ENCODE data around the gene DYRK3. TPM values are rescaled to one million over a fixed set of nuclear protein-coding genes. Genes with fewer than 3 reads are reported as not detected.

The DYRK3 gene
- total RNA-seq, 4 donors from 2014 or later, result 2.5 to 9.1 (median 4.0) TPM

- WGBS, 2 donors, result 61 to 71% methylated on average over 1 to 2 of the region's 2 CpGs
- TF ChIP-seq CTCF (IDR thresholded peaks at IDR 0.05), result no peak
- TF ChIP-seq POLR2A (IDR thresholded peaks at IDR 0.05), result no peak
- intact Hi-C loops (cut with DNase I), result no loop called here
- Histone ChIP-seq H3K4me3 (no peak overlapping the region), H3K9me3 (no peaks in the 10 kb centered on the region), H3K4me1 (peaks cover 39 to 97% (median 79%) of the 10 kb centered on the region in 3 donors), H3K36me3 (peaks cover 0 to 16% (median 0%) of the 10 kb centered on the region in 3 donors), H3K27me3 (no peaks in the 10 kb centered on the region), H3K27ac (no peak overlapping the region)
- DNase-seq, result no peak
Measured at GRCh38 chr1:206690516-206690915, 55.2 kb downstream of the DYRK3 start.

- H3K4me3 ChIP-seq, result no peak overlapping the region
- WGBS, 2 donors, result 65 to 69% methylated on average over 6 to 8 of the region's 8 CpGs
- no peak for TF ChIP-seq CTCF (IDR thresholded peaks at IDR 0.05)
- TF ChIP-seq POLR2A (IDR thresholded peaks at IDR 0.05), result no peak
- intact Hi-C loops (cut with DNase I), result no loop called here
- H3K27me3 ChIP-seq, result no peaks in the 10 kb centered on the region
- H3K9me3 ChIP-seq, result no peaks in the 10 kb centered on the region
- H3K4me1 ChIP-seq, result peaks cover 34 to 99% (median 82%) of the 10 kb centered on the region in 3 donors
- peaks cover 0 to 17% (median 0%) of the 10 kb centered on the region in 3 donors for H3K36me3 ChIP-seq
- H3K27ac ChIP-seq, result peak overlapping the region in 3 of 4 donors; percentile 64 to 79 (median 71)
- DNase-seq, result no peak
Measured at GRCh38 chr1:206691604-206692003, 56.3 kb downstream of the DYRK3 start.

GRCh38 chr1:206693029-206693428, 57.7 kb downstream of the DYRK3 start:
- Histone ChIP-seq H3K4me1 (peaks cover 32 to 99% (median 81%) of the 10 kb centered on the region in 3 donors), H3K27ac (peak overlapping the region; percentile 18 to 79 (median 68)), H3K27me3 (no peaks in the 10 kb centered on the region), H3K9me3 (no peaks in the 10 kb centered on the region), H3K4me3 (peak overlapping the region in 1 of 4 donors; percentile 31), H3K36me3 (peaks cover 0 to 32% (median 0%) of the 10 kb centered on the region in 3 donors)
- WGBS, 2 donors, result 64 to 71% methylated on average over 9 to 10 of the region's 10 CpGs
- DNase-seq, result no peak
- TF ChIP-seq POLR2A (IDR thresholded peaks at IDR 0.05) (no peak), CTCF (IDR thresholded peaks at IDR 0.05) (no peak)
- intact Hi-C loops (cut with DNase I), result no loop called here

- TF ChIP-seq CTCF (IDR thresholded peaks at IDR 0.05) (no peak), POLR2A (IDR thresholded peaks at IDR 0.05) (no peak)
- intact Hi-C loops (cut with DNase I), result no loop called here
- Histone ChIP-seq H3K4me3 (peak overlapping the region in 1 of 4 donors; percentile 31), H3K9me3 (no peaks in the 10 kb centered on the region), H3K27me3 (no peaks in the 10 kb centered on the region), H3K27ac (peak overlapping the region; percentile 18 to 79 (median 68)), H3K36me3 (peaks cover 0 to 33% (median 0%) of the 10 kb centered on the region in 3 donors), H3K4me1 (peaks cover 27 to 97% (median 77%) of the 10 kb centered on the region in 3 donors)
- 71 to 76% methylated on average over 6 to 7 of the region's 7 CpGs for WGBS, 2 donors
- DNase-seq, result no peak
Measured at GRCh38 chr1:206693592-206693991, 58.3 kb downstream of the DYRK3 start.

- H3K4me3 ChIP-seq, result no peak overlapping the region
- no peaks in the 10 kb centered on the region for H3K9me3 ChIP-seq
- peaks cover 0 to 33% (median 0%) of the 10 kb centered on the region in 3 donors for H3K36me3 ChIP-seq
- peaks cover 26 to 95% (median 78%) of the 10 kb centered on the region in 3 donors for H3K4me1 ChIP-seq
- WGBS, 2 donors, result 56 to 71% methylated on average over 8 of the region's 11 CpGs
- peak overlapping the region in 2 of 4 donors; percentile 71 to 79 for H3K27ac ChIP-seq
- no peak for DNase-seq
- no peak for TF ChIP-seq POLR2A (IDR thresholded peaks at IDR 0.05)
- no peak for TF ChIP-seq CTCF (IDR thresholded peaks at IDR 0.05)
- intact Hi-C loops (cut with DNase I), result no loop called here
- no peaks in the 10 kb centered on the region for H3K27me3 ChIP-seq
Measured at GRCh38 chr1:206694171-206695124, 59.1 kb downstream of the DYRK3 start.
